Panc1 (cell line): Measurements from ENCODE around the gene FAM83D. TPM values are rescaled to one million over a fixed set of nuclear protein-coding genes. Genes with fewer than 3 reads are reported as not detected.

ENCODE experiments used
- ATAC-seq: fragments of 200-7000 bp; cut with Tn5 transposase; 2 replicates; pipeline ENCODE4 v1.9.1; 2020; ENCODE audit warnings: mild to moderate bottlenecking, moderate library complexity
- BruUV-seq: library from RNA; stranded (reverse); fragments of 400-500 nt; replicated peaks from 2 replicates; lab custom pipeline; 2021; lab: Mats Ljungman, UMichigan
- CTCF ChIA-PET: fragments of 300-600 bp; sonication (Branson Sonifier 250); formaldehyde crosslinking; loops from one replicate; lab custom pipeline; 2022; ENCODE audit warnings: antibody characterized with exemption; lab: Charles Lee
- POLR2A ChIA-PET: fragments of 300-600 bp; sonication (Branson Sonifier 250); formaldehyde crosslinking; loops from one replicate; lab custom pipeline; 2022; ENCODE audit warnings: antibody characterized with exemption; lab: Charles Lee
- DNase-seq: peaks from one replicate; pipeline ENCODE4 v3.0.0-alpha.2; 2010; ENCODE audit warnings: low read depth, low spot score
- H3K27ac ChIP-seq: 2 replicates; pipeline ENCODE4 v1.5.1; 2011; ENCODE audit warnings: mild to moderate bottlenecking, low read length, inconsistent platforms
- H3K27me3 ChIP-seq: fragments of 200-500 bp; sonication (Bioruptor generic); 2 replicates; pipeline ENCODE4 v1.6.0; 2014; ENCODE audit warnings: low read length, inconsistent platforms; ENCODE audit not compliant: control insufficient read depth, insufficient read depth
- H3K36me3 ChIP-seq: fragments of 200-500 bp; sonication (Bioruptor generic); 2 replicates; pipeline ENCODE4 v1.5.1; 2014; ENCODE audit warnings: inconsistent platforms, mild to moderate bottlenecking, low read length, moderate library complexity; ENCODE audit not compliant: control insufficient read depth, insufficient read depth
- H3K4me1 ChIP-seq: 2 replicates; pipeline ENCODE4 v1.5.1; 2011; ENCODE audit warnings: inconsistent platforms, mild to moderate bottlenecking, low read length, moderate library complexity; ENCODE audit not compliant: control insufficient read depth, insufficient read depth
- H3K4me3 ChIP-seq, 2 experiments: 2 replicates each; pipeline ENCODE4 v1.5.1; 2011 to 2012; ENCODE audit warnings: low read depth in 2 of 2, low read length in 2 of 2, mild to moderate bottlenecking in 2 of 2, inconsistent platforms in 1 of 2, moderate library complexity in 1 of 2
- H3K9me3 ChIP-seq: fragments of 200-500 bp; sonication (Bioruptor generic); 2 replicates; pipeline ENCODE4 v1.5.1; 2014; ENCODE audit warnings: low read depth, mild to moderate bottlenecking, inconsistent platforms, low read length, moderate library complexity; ENCODE audit not compliant: control insufficient read depth, insufficient read depth
- POLR2AphosphoS5 ChIP-seq: IDR thresholded peaks from 2 replicates; pipeline ENCODE4 v1.6.1; 2012; ENCODE audit warnings: mild to moderate bottlenecking, low read depth, low read length, moderate library complexity
- REST ChIP-seq, 2 experiments: IDR thresholded peaks; 2 replicates each; pipeline ENCODE4 v1.6.1; 2011 to 2012; ENCODE audit warnings: low read depth in 2 of 2, control low read depth in 1 of 2, low read length in 1 of 2, mild to moderate bottlenecking in 1 of 2, moderate library complexity in 1 of 2; ENCODE audit not compliant: insufficient read depth in 1 of 2
- SIN3A ChIP-seq: IDR thresholded peaks from 2 replicates; pipeline ENCODE4 v1.6.1; 2012; ENCODE audit warnings: low read depth, mild to moderate bottlenecking, low read length, moderate library complexity, borderline replicate concordance; ENCODE audit not compliant: insufficient read depth
- TCF7L2 ChIP-seq: IDR thresholded peaks from 2 replicates; pipeline ENCODE4 v1.6.1; 2011; ENCODE audit warnings: mild to moderate bottlenecking, low read depth, low read length, inconsistent platforms
- in situ Hi-C: cut with HindIII; loops from 2 replicates; pipeline ENCODE4 v1.10.0; 2016; ENCODE audit warnings: low sequenced_read_pairs, low pct_unique_long_range_greater_than_20kb
- intact Hi-C: fragments of 100-400 bp; cut with micrococcal nuclease; formaldehyde crosslinking; loops from one replicate; pipeline ENCODE4 v1.10.0; 2022; ENCODE audit not compliant: unreplicated experiment
- total RNA-seq: library from RNA; stranded (reverse); gene quantifications from one replicate; pipeline ENCODE4 v1.2.1, GENCODE V29; 2021; ENCODE audit not compliant: unreplicated experiment
- TF ChIP-seq, protein P1 (sequence below): fragments of 450-650 bp; IDR thresholded peaks from 2 replicates; pipeline ENCODE4 v1.5.1; 2017; ENCODE audit warnings: mild to moderate bottlenecking

Gene FAM83D
- total RNA-seq, 1 experiment from 2014 or later, result 30.9 TPM

GRCh38 chr20:38940644-38941043 is 14.4 kb downstream of the FAM83D start:
- intact Hi-C loops, result no loop called here
- CTCF ChIA-PET, result no interaction called here

DNA sequence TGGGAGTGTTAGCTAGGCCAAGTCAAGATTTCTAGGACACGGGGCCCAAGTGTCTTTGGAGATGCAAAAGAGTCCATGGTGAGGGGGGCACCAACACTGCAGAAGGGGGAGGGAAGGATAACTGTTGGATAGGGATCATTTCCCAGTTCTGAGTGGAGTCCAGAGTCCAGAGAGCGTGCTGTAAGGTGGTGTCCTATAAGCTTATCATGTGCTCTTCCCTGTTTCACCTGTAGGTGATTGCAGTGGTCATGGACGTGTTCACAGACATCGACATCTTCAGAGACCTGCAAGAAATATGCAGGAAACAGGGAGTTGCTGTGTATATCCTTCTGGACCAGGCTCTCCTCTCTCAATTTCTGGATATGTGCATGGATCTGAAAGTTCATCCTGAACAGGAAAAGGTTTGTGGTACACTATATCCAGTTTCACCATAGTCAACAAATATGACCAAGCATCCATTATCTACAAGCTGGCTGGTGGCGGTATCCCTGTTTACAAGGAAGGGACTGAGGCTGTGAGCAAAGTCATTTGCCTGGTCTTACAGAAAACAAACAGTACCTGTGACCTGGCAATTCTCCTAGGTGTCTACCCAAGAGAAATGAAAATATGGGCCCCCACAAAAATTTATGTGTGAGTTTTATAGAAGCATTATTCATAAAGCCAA is 15.6 kb downstream of the FAM83D start:
- TF ChIP-seq POLR2AphosphoS5, result no peak
- no peak for TF ChIP-seq SIN3A
- TF ChIP-seq REST (IDR thresholded peaks at IDR 0.05; ENCODE audit: insufficient read depth in 1 of 2, low read depth in 2 of 2, low read length in 1 of 2), result no peak
- no peak for TF ChIP-seq TCF7L2
- TF ChIP-seq, protein P1, sequence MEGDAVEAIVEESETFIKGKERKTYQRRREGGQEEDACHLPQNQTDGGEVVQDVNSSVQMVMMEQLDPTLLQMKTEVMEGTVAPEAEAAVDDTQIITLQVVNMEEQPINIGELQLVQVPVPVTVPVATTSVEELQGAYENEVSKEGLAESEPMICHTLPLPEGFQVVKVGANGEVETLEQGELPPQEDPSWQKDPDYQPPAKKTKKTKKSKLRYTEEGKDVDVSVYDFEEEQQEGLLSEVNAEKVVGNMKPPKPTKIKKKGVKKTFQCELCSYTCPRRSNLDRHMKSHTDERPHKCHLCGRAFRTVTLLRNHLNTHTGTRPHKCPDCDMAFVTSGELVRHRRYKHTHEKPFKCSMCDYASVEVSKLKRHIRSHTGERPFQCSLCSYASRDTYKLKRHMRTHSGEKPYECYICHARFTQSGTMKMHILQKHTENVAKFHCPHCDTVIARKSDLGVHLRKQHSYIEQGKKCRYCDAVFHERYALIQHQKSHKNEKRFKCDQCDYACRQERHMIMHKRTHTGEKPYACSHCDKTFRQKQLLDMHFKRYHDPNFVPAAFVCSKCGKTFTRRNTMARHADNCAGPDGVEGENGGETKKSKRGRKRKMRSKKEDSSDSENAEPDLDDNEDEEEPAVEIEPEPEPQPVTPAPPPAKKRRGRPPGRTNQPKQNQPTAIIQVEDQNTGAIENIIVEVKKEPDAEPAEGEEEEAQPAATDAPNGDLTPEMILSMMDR, result no peak
- no TSS peak for BruUV-seq
- in situ Hi-C loops (no loop called here), intact Hi-C loops (no loop called here)
- Histone ChIP-seq H3K27ac (no peak overlapping the region), H3K9me3 (no peaks in the 10 kb centered on the region), H3K27me3 (no peaks in the 10 kb centered on the region), H3K4me3 (no peak overlapping the region), H3K36me3 (peaks cover 13% of the 10 kb centered on the region), H3K4me1 (no peaks in the 10 kb centered on the region)
- POLR2A ChIA-PET, result no interaction called here
- no peak for DNase-seq
- ATAC-seq, result no peak; the same call in 1 of the 2 replicates
- CTCF ChIA-PET, result no interaction called here

More at GRCh38 chr20:38940644-38941043, 14.4 kb downstream of the FAM83D start:
- Histone ChIP-seq H3K4me3 (no peak overlapping the region), H3K27ac (no peak overlapping the region), H3K4me1 (no peaks in the 10 kb centered on the region), H3K9me3 (no peaks in the 10 kb centered on the region), H3K36me3 (peaks cover 8% of the 10 kb centered on the region), H3K27me3 (no peaks in the 10 kb centered on the region)
- in situ Hi-C loops, result no loop called here
- ATAC-seq (no peak), DNase-seq (no peak)
- no peak for TF ChIP-seq TCF7L2
- no peak for TF ChIP-seq REST (IDR thresholded peaks at IDR 0.05; ENCODE audit: insufficient read depth in 1 of 2, low read depth in 2 of 2, low read length in 1 of 2)
- TF ChIP-seq POLR2AphosphoS5, result no peak
- TF ChIP-seq SIN3A, result no peak
- POLR2A ChIA-PET, result no interaction called here
- BruUV-seq, result no TSS peak
